GM23248 (cell line): ENCODE results near the gene LPO. TPM values are rescaled to one million over a fixed set of nuclear protein-coding genes. Genes with fewer than 3 reads are reported as not detected.

Experiments used
- DNase-seq: peaks from one replicate; pipeline ENCODE4 v3.0.0-alpha.2; 2015
- H2AFZ ChIP-seq: fragments of 200-600 bp; sonication (generic); 2 replicates; pipeline ENCODE4 v1.6.1; 2016; ENCODE audit warnings: antibody characterized with exemption
- H3F3A ChIP-seq: fragments of 200-600 bp; sonication (generic); 2 replicates; pipeline ENCODE4 v1.6.1; 2016; ENCODE audit warnings: mild to moderate bottlenecking, antibody characterized with exemption, mixed run types; ENCODE audit not compliant: insufficient read depth
- H3K27ac ChIP-seq: fragments of 200-600 bp; sonication (generic); 2 replicates; pipeline ENCODE4 v1.5.1; 2016; ENCODE audit warnings: mild to moderate bottlenecking
- H3K27me3 ChIP-seq: fragments of 200-600 bp; sonication (generic); replicated peaks from 2 replicates; pipeline ENCODE4 v1.6.1; 2016; ENCODE audit warnings: mild to moderate bottlenecking; ENCODE audit not compliant: insufficient read depth
- H3K36me3 ChIP-seq: fragments of 200-600 bp; sonication (generic); 2 replicates; pipeline ENCODE4 v1.6.1; 2016; ENCODE audit warnings: low read depth, mild to moderate bottlenecking
- H3K4me1 ChIP-seq: fragments of 200-600 bp; sonication (generic); 2 replicates; pipeline ENCODE4 v1.6.1; 2016; ENCODE audit warnings: mild to moderate bottlenecking; ENCODE audit not compliant: insufficient read depth
- H3K4me2 ChIP-seq: fragments of 200-600 bp; sonication (generic); one replicate; pipeline ENCODE4 v1.6.1; 2016; ENCODE audit warnings: mild to moderate bottlenecking; ENCODE audit not compliant: unreplicated experiment
- H3K4me3 ChIP-seq: fragments of 200-600 bp; sonication (generic); 2 replicates; pipeline ENCODE4 v1.5.1; 2016; ENCODE audit warnings: mild to moderate bottlenecking
- H3K79me2 ChIP-seq: fragments of 200-600 bp; sonication (generic); 2 replicates; pipeline ENCODE4 v1.6.1; 2016; ENCODE audit warnings: mild to moderate bottlenecking; ENCODE audit not compliant: insufficient read depth
- H3K9ac ChIP-seq: fragments of 200-600 bp; sonication (generic); 2 replicates; pipeline ENCODE4 v1.6.1; 2016; ENCODE audit warnings: mild to moderate bottlenecking
- H3K9me2 ChIP-seq: fragments of 200-600 bp; sonication (generic); 2 replicates; pipeline ENCODE4 v1.6.1; 2016; ENCODE audit warnings: mixed run types, mild to moderate bottlenecking, moderate library complexity; ENCODE audit not compliant: insufficient read depth
- H3K9me3 ChIP-seq: fragments of 200-600 bp; sonication (generic); one replicate; pipeline ENCODE4 v1.6.1; 2017; ENCODE audit warnings: low read depth
- H4K20me1 ChIP-seq: fragments of 200-600 bp; sonication (generic); 2 replicates; pipeline ENCODE4 v1.6.0; 2016; ENCODE audit not compliant: insufficient read depth
- EZH2 ChIP-seq: fragments of 200-600 bp; sonication (generic); IDR thresholded peaks from 2 replicates; pipeline ENCODE4 v1.6.1; 2018; ENCODE audit warnings: antibody characterized with exemption, mild to moderate bottlenecking; ENCODE audit not compliant: insufficient read depth, poor library complexity, severe bottlenecking
- EZH2phosphoT487 ChIP-seq: fragments of 200-600 bp; sonication (generic); IDR thresholded peaks from 2 replicates; pipeline ENCODE4 v1.6.1; 2018; ENCODE audit warnings: antibody characterized with exemption, moderate library complexity, mild to moderate bottlenecking, low read depth; ENCODE audit not compliant: insufficient read depth
- WGBS, 2 experiments: methylation state at CpG; one replicate each; pipeline ENCODE4 v1.1.6; 2015 to 2017; ENCODE audit warnings: low lambda C conversion rate in 2 of 2, low coverage in 1 of 2; ENCODE audit errors: missing lambda C conversion rate in 2 of 2; 5-methylcytosine and 5-hydroxymethylcytosine counted together
- in situ Hi-C: fragments of 300-500 bp; cut with MboI; formaldehyde crosslinking; loops from 2 replicates; pipeline ENCODE4 v1.15.0; 2020
- polyA plus RNA-seq: library from polyadenylated mRNA; unstranded; fragments of >200 nt; fragmentation: Nextera tagmentation; extraction: Ambion mirVana; gene quantifications from 2 replicates; pipeline ENCODE4 v1.2.1, GENCODE V29; 2016
- total RNA-seq: library from RNA; depleted of rRNA; stranded (reverse); fragments of >200 nt; shearing (Covaris generic); gene quantifications from 2 replicates; pipeline ENCODE4 v1.2.3, GENCODE V29; 2014

Gene LPO
- total and polyA plus RNA-seq, 2 experiments from 2014 or later, result 0.11 TPM; not detected in 1

GRCh38 chr17:58308173-58308984 is 70.0 kb downstream of the LPO start:
- Histone ChIP-seq H3K9ac (no peak overlapping the region), H3K36me3 (no peaks in the 10 kb centered on the region), H3K4me3 (no peak overlapping the region), H2AFZ (no peak overlapping the region), H3K27ac (no peak overlapping the region), H4K20me1 (no peaks in the 10 kb centered on the region), H3F3A (no peaks in the 10 kb centered on the region), H3K9me3 (no peaks in the 10 kb centered on the region), H3K9me2 (no peaks in the 10 kb centered on the region), H3K79me2 (no peaks in the 10 kb centered on the region), H3K4me2 (no peak overlapping the region), H3K4me1 (no peaks in the 10 kb centered on the region), H3K27me3 (no peaks in the 10 kb centered on the region)
- no peak for DNase-seq
- in situ Hi-C loops, result no loop called here
- 57 to 62% methylated on average over 32 of the region's 32 CpGs for WGBS, 2 experiments
- TF ChIP-seq EZH2 (no peak), EZH2phosphoT487 (no peak)

- Histone ChIP-seq H3K4me2 (no peak overlapping the region), H3K9me3 (no peaks in the 10 kb centered on the region), H3K9me2 (no peaks in the 10 kb centered on the region), H3K4me1 (no peaks in the 10 kb centered on the region), H3K4me3 (no peak overlapping the region), H4K20me1 (no peaks in the 10 kb centered on the region), H3K27me3 (no peaks in the 10 kb centered on the region), H3K27ac (no peak overlapping the region), H3K79me2 (no peaks in the 10 kb centered on the region), H3K9ac (no peak overlapping the region), H3K36me3 (no peaks in the 10 kb centered on the region), H2AFZ (no peak overlapping the region), H3F3A (no peaks in the 10 kb centered on the region)
- 76 to 78% methylated on average over 20 to 21 of the region's 21 CpGs for WGBS, 2 experiments
- in situ Hi-C loops, result no loop called here
- TF ChIP-seq EZH2phosphoT487 (no peak), EZH2 (no peak)
- no peak for DNase-seq
Observed at GRCh38 chr17:58308985-58309917, 70.9 kb downstream of the LPO start.

DNA sequence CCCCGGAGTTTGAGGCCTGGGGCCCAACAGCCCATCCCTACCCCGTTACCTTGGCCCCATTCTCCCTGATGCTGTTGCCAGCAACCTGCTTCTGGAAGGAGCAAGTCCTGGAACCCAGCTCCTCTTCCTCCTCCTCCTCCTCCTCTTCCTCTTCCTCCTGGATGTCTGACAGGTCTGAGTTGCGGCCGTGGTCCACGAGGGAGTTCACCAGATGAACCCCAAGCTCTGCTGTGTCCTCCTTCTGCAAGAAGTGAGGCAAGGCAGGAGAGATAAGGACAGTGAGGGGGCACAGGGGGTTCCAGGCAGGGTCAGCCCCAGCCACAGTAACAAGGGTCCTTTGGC is 71.5 kb downstream of the LPO start:
- no peak for TF ChIP-seq EZH2
- no peak for TF ChIP-seq EZH2phosphoT487
- H3K27me3 ChIP-seq, result no peaks in the 10 kb centered on the region
- in situ Hi-C loops, result no loop called here
- no peaks in the 10 kb centered on the region for H3K36me3 ChIP-seq
- no peak overlapping the region for H3K4me3 ChIP-seq
- H3K9ac ChIP-seq, result no peak overlapping the region
- no peak for DNase-seq
- no peaks in the 10 kb centered on the region for H4K20me1 ChIP-seq
- no peaks in the 10 kb centered on the region for H3K9me3 ChIP-seq
- H3K4me2 ChIP-seq, result no peak overlapping the region
- H3K27ac ChIP-seq, result no peak overlapping the region
- WGBS, 2 experiments, result 61 to 66% methylated on average over 5 of the region's 5 CpGs
- no peaks in the 10 kb centered on the region for H3F3A ChIP-seq
- H3K9me2 ChIP-seq, result no peaks in the 10 kb centered on the region
- H3K4me1 ChIP-seq, result no peaks in the 10 kb centered on the region
- H2AFZ ChIP-seq, result no peak overlapping the region
- H3K79me2 ChIP-seq, result no peaks in the 10 kb centered on the region

DNA sequence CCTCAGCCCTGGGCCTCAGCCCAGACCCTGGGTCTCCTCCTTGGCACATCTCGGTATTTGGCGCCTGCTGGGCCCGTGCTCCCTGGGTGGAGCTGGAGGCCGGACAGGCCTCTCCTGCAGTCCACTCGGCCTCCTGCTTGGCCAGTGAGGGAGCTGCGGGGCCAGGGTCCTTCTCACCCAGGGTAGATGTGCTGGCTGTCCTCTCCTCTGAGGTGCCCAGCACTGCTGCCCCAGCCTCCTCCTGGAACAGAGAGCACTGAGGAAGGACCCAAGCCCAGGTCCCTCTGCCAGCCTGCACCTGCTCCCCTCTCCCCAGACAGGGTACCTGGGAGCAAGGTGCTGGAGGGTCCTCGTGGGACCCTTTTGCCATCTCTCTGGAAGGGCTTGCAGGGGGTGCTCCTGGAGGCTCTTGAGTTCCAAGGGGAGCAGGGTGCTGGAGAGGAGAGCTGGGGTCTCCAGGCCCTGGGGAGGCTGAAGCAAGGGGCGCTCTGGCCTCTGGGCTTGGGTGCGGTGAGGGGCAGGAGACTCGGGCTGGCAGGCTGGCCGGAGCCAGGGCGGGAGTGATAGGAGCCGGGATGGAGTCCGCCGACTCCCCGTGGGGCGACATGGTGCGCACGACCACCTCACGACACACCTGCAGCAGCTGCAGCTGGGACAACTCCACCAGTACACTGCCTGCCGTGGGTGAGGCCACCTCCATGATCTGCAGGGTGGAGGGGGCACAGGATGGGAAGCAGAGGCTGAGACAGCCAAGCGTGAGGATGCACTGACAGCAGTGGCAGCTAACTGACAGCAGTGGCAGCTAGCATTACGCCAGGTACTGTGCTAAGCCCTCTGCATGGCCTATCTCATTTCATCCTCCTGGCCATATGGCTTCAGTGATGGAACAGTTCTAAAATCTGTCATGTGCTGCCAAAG is 72.4 kb downstream of the LPO start:
- no peaks in the 10 kb centered on the region for H3F3A ChIP-seq
- no peaks in the 10 kb centered on the region for H3K9me3 ChIP-seq
- H3K9ac ChIP-seq, result no peak overlapping the region
- no peaks in the 10 kb centered on the region for H3K36me3 ChIP-seq
- no peak overlapping the region for H3K4me2 ChIP-seq
- no peaks in the 10 kb centered on the region for H4K20me1 ChIP-seq
- in situ Hi-C loops, result no loop called here
- no peaks in the 10 kb centered on the region for H3K79me2 ChIP-seq
- no peak for DNase-seq
- no peak overlapping the region for H2AFZ ChIP-seq
- no peak for TF ChIP-seq EZH2
- TF ChIP-seq EZH2phosphoT487, result no peak
- 68% methylated on average over 21 to 23 of the region's 23 CpGs for WGBS, 2 experiments
- no peak overlapping the region for H3K27ac ChIP-seq
- H3K27me3 ChIP-seq, result no peaks in the 10 kb centered on the region
- no peaks in the 10 kb centered on the region for H3K4me1 ChIP-seq
- H3K9me2 ChIP-seq, result no peaks in the 10 kb centered on the region
- H3K4me3 ChIP-seq, result no peak overlapping the region
